ENCODE results near the gene CLINT1.

- TF ChIP-seq, protein P1, sequence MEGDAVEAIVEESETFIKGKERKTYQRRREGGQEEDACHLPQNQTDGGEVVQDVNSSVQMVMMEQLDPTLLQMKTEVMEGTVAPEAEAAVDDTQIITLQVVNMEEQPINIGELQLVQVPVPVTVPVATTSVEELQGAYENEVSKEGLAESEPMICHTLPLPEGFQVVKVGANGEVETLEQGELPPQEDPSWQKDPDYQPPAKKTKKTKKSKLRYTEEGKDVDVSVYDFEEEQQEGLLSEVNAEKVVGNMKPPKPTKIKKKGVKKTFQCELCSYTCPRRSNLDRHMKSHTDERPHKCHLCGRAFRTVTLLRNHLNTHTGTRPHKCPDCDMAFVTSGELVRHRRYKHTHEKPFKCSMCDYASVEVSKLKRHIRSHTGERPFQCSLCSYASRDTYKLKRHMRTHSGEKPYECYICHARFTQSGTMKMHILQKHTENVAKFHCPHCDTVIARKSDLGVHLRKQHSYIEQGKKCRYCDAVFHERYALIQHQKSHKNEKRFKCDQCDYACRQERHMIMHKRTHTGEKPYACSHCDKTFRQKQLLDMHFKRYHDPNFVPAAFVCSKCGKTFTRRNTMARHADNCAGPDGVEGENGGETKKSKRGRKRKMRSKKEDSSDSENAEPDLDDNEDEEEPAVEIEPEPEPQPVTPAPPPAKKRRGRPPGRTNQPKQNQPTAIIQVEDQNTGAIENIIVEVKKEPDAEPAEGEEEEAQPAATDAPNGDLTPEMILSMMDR (conservative IDR thresholded peaks at IDR 0.05): no peak
- no peak for TF ChIP-seq ZFX (IDR thresholded peaks at IDR 0.05)
These were observed 88.3 kb downstream of the CLINT1 start for GRCh38 chr5:157770665-157771064.

Measured in C4-2B (cell line).